NCI-H1105 treated with DMSO at 0.1 percent for 48 hours (cell line): ENCODE data around the gene SESN1.

Experiments used
- DNase-seq: peaks from one replicate; lab custom pipeline; 2025; lab: John Stamatoyannopoulos, UW

SESN1 gene

DNA sequence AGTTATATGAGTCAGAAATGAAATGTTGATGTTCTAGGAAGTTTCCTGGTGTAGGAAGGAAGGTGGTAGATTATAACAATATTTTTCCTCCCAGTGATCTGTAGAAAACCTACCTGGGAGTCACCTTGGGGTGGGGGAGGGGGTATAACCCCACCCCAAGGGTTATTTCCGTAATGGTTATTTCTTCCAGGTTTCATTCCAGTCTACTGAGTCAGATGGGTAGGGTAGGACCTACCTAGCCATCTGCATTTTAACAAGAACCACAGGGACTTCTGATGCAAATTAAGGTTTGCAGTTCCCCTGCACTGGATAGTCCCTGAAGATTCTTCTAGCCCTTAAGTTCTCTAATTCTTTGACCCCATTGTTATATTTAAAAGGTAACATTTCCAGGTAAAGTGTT lies 157.5 kb downstream of the SESN1 start:
- no peak for DNase-seq
